T-cell (primary cell): ENCODE measurements around the gene CTR9. TPM values are rescaled to one million over a fixed set of nuclear protein-coding genes. Genes with fewer than 3 reads are reported as not detected.
A peak's percentile ranks its signal among the peaks of the same experiment; 100 is the strongest.

Experiments used
- ATAC-seq, 4 experiments: fragments of 200-7000 bp in 3 of 4; fragments of 150-1000 bp in 1 of 4; cut with Tn5 transposase; replicated peaks in 1 of 4; 1 replicate in 3 of 4; 2 replicates in 1 of 4; pipeline ENCODE4 v1.10.0; 2021; ENCODE audit warnings: moderate library complexity in 3 of 4, mild to moderate bottlenecking in 2 of 4, moderate number of reproducible peaks in 1 of 4
- CTCF ChIA-PET, 2 donors: fragments of 300-600 bp; sonication (Branson Sonifier 250); formaldehyde crosslinking; loops; one replicate each; lab custom pipeline; 2022; ENCODE audit warnings: antibody characterized with exemption in 2 of 2; lab: Charles Lee
- POLR2A ChIA-PET, 2 donors: fragments of 300-600 bp; sonication (Branson Sonifier 250); formaldehyde crosslinking; loops; one replicate each; lab custom pipeline; 2022; ENCODE audit warnings: antibody characterized with exemption in 2 of 2; lab: Charles Lee
- DNase-seq, 35 experiments: peaks; one replicate each; pipeline versions ENCODE4 v3.0.0 to v3.0.0-alpha.2; 2013 to 2023
- H3K27ac ChIP-seq: one replicate; pipeline ENCODE4 v1.5.1; 2013; ENCODE audit warnings: low read length
- H3K27me3 ChIP-seq, 2 experiments: replicated peaks in 1 of 2; 1 replicate in 1 of 2; 2 replicates in 1 of 2; pipeline versions ENCODE4 v1.6.1 to v1.7.0; 2013; ENCODE audit warnings: low read length in 1 of 2, mixed read lengths in 1 of 2; ENCODE audit not compliant: control insufficient read depth in 2 of 2, insufficient read depth in 2 of 2; ENCODE audit errors: extremely low read depth in 1 of 2
- H3K36me3 ChIP-seq, 2 donors: 1 replicate in 1 of 2; 2 replicates in 1 of 2; pipeline versions ENCODE4 v1.6.1 to v1.7.0; 2013; ENCODE audit warnings: low read length in 1 of 2; ENCODE audit not compliant: control insufficient read depth in 2 of 2, insufficient read depth in 1 of 2; ENCODE audit errors: extremely low read depth in 1 of 2
- H3K4me1 ChIP-seq, 2 experiments: 1 replicate in 1 of 2; 2 replicates in 1 of 2; pipeline versions ENCODE4 v1.6.1 to v1.7.0; 2013; ENCODE audit warnings: low read length in 2 of 2, mixed read lengths in 1 of 2; ENCODE audit not compliant: insufficient read depth in 2 of 2, control insufficient read depth in 1 of 2; ENCODE audit errors: extremely low read depth in 1 of 2
- H3K4me3 ChIP-seq, 2 donors: 1 replicate in 1 of 2; 2 replicates in 1 of 2; pipeline versions ENCODE4 v1.5.1 to v1.7.0; 2013; ENCODE audit warnings: mild to moderate bottlenecking in 2 of 2, low read length in 1 of 2, moderate library complexity in 1 of 2; ENCODE audit not compliant: control insufficient read depth in 1 of 2; ENCODE audit errors: extremely low read depth in 1 of 2
- H3K9me3 ChIP-seq: 2 replicates; pipeline ENCODE4 v1.7.0; 2013
- H3K27ac Mint-ChIP-seq, 2 donors: one replicate each; pipeline ENCODE4 v1.8.0; 2020 to 2021; ENCODE audit warnings: mild to moderate bottlenecking in 2 of 2, mixed read lengths in 2 of 2
- H3K27me3 Mint-ChIP-seq, 2 donors: one replicate each; pipeline ENCODE4 v1.8.0; 2021 to 2022; ENCODE audit warnings: mixed read lengths in 2 of 2
- H3K36me3 Mint-ChIP-seq: one replicate; pipeline ENCODE4 v1.8.0; 2021; ENCODE audit warnings: mixed read lengths
- H3K4me1 Mint-ChIP-seq, 3 donors: one replicate each; pipeline ENCODE4 v1.8.0; 2020 to 2022; ENCODE audit warnings: mixed read lengths in 3 of 3, mild to moderate bottlenecking in 1 of 3
- H3K4me3 Mint-ChIP-seq, 3 donors: one replicate each; pipeline ENCODE4 v1.8.0; 2020 to 2022; ENCODE audit warnings: mild to moderate bottlenecking in 3 of 3, mixed read lengths in 3 of 3, moderate library complexity in 3 of 3
- H3K9me3 Mint-ChIP-seq, 3 donors: one replicate each; pipeline ENCODE4 v1.8.0; 2020 to 2022; ENCODE audit warnings: mixed read lengths in 3 of 3
- WGBS: methylation state at CpG from one replicate; pipeline ENCODE4 v1.1.5; 2013; ENCODE audit warnings: missing lambda C conversion rate; ENCODE audit not compliant: insufficient coverage; 5-methylcytosine and 5-hydroxymethylcytosine counted together
- total RNA-seq, 35 experiments: library from RNA in 6 of 35; stranded (reverse) in 6 of 35; fragments of 120-200 nt in 1 of 35; gene quantifications; one replicate each; pipeline versions ENCODE4 v1.2.1 to v1.2.4 and lab custom pipeline; 2013 to 2026

CTR9 gene
- total RNA-seq, 5 donors from 2014 or later (not counting 1 experiment from before 2014, with no cell fraction given) = 26.4 to 45.6 (median 42.2) TPM

DNA sequence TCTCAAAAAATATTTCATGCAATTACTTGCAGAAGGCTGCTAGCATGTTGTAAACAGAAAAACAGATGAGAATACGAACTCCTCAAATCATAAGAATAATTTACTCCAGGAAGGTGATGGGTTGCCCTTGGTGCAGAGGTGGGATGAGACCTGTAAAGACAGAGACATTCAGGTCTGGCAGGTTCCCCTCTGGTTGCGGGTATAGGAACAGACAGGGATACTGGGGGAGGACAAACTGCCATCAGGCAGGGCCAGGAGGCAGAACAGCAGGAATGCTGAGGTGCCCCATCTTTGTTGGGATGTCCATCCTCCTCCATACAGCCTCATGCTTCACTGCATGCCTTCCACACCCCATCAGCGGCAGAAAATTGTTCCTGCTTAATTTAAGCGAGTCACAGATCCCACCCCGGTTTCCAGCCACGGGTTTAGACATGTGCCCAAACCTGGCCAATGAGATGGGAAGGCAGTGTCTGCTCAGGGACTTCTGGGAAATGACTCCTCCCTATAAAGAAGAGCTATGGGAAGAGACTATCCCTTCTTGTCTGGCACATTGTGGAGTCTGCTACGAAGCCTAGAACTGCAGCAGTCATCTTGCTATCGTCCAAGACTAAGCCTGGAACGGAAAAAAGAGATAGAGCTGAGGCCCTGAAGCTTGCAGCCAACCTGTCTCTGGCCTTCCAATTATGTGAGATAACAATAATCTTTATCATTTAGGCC is 34.3 kb upstream of the CTR9 start:
- no peak for DNase-seq
- Histone ChIP-seq H3K27me3 (peaks cover 0 to 11% of the 10 kb centered on the region in 2 experiments), H3K36me3 (no peaks in the 10 kb centered on the region), H3K27ac (no peak overlapping the region), H3K4me3 (no peak overlapping the region), H3K9me3 (no peaks in the 10 kb centered on the region), H3K4me1 (no peaks in the 10 kb centered on the region)
- peaks cover 14% of the 10 kb centered on the region in 2 donors for H3K27me3 Mint-ChIP-seq
- ChIA-PET CTCF (no interaction called here), POLR2A (no interaction called here)
- H3K4me3 Mint-ChIP-seq = no peak overlapping the region
- peaks cover 0 to 2% (median 0%) of the 10 kb centered on the region in 3 donors for H3K4me1 Mint-ChIP-seq
- WGBS = no CpG with 5 or more reads among the region's 9 CpGs
- no peak overlapping the region for H3K27ac Mint-ChIP-seq
- no peak for ATAC-seq
- no peaks in the 10 kb centered on the region for H3K36me3 Mint-ChIP-seq
- H3K9me3 Mint-ChIP-seq = no peaks in the 10 kb centered on the region

DNA sequence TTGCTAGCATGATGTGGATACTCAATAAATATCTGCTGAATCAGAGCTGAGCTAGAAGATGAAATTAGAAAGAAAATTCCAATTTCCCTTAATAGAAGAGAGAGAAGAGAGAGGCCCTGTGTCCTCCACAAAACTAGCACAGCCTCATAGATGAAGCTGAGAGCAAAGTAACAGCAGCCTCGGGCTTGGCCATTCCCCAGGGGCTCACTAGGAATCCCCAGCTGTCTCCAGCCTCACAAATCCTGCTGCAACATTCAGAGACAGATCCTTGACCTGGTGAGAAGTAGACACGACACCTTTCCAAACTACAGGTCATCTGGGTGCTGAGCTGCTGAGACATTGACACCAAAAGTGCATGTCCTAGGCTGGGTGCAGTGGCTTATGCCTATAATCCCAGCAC is 31.4 kb upstream of the CTR9 start:
- Mint-ChIP-seq H3K4me3 (no peak overlapping the region), H3K27me3 (peaks cover 14% of the 10 kb centered on the region in 2 donors), H3K36me3 (no peaks in the 10 kb centered on the region), H3K9me3 (no peaks in the 10 kb centered on the region), H3K4me1 (peaks cover 0 to 7% (median 2%) of the 10 kb centered on the region in 3 donors), H3K27ac (no peak overlapping the region)
- DNase-seq (no peak), ATAC-seq (no peak)
- Histone ChIP-seq H3K4me1 (no peaks in the 10 kb centered on the region), H3K27ac (no peak overlapping the region), H3K4me3 (no peak overlapping the region), H3K27me3 (peaks cover 0 to 11% of the 10 kb centered on the region in 2 experiments), H3K36me3 (no peaks in the 10 kb centered on the region), H3K9me3 (no peaks in the 10 kb centered on the region)
- POLR2A ChIA-PET = no interaction called here
- WGBS = 70% methylated on average over 1 of the region's 2 CpGs
- CTCF ChIA-PET = no interaction called here

DNA sequence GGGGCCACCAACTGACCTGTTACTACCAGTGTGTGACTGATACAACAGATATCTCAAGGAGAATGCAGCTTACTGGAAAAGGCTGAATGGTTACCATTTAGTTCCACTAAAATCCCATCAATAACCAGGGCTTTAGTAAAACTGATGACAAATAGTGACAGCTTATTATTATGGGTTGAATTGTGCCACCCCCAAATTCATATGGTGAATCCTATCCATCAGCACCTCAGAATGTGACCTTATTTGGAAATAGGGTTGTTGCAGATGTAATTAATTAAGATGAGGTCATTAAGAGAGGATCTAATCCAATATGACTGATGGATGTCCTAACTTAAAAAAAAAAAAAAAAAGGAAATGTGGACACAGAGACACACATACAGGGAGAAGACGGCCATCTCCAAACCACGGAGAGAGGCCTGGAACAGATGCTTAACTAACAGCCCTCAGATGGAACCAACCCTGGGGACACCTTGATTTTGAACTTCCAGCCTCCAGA is 30.1 kb upstream of the CTR9 start:
- Mint-ChIP-seq H3K27me3 (peaks cover 14% of the 10 kb centered on the region in 2 donors), H3K36me3 (no peaks in the 10 kb centered on the region), H3K4me1 (peaks cover 9 to 17% (median 14%) of the 10 kb centered on the region in 3 donors), H3K4me3 (no peak overlapping the region), H3K9me3 (peaks cover 0 to 5% (median 0%) of the 10 kb centered on the region in 3 donors), H3K27ac (no peak overlapping the region)
- Histone ChIP-seq H3K27me3 (peaks cover 0 to 6% of the 10 kb centered on the region in 2 experiments), H3K4me3 (no peak overlapping the region), H3K36me3 (no peaks in the 10 kb centered on the region), H3K27ac (no peak overlapping the region), H3K4me1 (peaks cover 0 to 6% of the 10 kb centered on the region in 2 experiments), H3K9me3 (no peaks in the 10 kb centered on the region)
- ATAC-seq = no peak
- no CpG with 5 or more reads among the region's 2 CpGs for WGBS
- POLR2A ChIA-PET = interaction anchor here in 1 of 2 donors (0.7 kb wide), 2 partner anchors 140 to 1712 kb away, joined by 3 to 4 read pairs; no protein-coding TSS in a partner anchor
- no peak for DNase-seq
- CTCF ChIA-PET = interaction anchor here in 1 of 2 donors (0.8 kb wide), 1 partner anchor 20 kb away, joined by 3 read pairs; no protein-coding TSS in a partner anchor

DNA sequence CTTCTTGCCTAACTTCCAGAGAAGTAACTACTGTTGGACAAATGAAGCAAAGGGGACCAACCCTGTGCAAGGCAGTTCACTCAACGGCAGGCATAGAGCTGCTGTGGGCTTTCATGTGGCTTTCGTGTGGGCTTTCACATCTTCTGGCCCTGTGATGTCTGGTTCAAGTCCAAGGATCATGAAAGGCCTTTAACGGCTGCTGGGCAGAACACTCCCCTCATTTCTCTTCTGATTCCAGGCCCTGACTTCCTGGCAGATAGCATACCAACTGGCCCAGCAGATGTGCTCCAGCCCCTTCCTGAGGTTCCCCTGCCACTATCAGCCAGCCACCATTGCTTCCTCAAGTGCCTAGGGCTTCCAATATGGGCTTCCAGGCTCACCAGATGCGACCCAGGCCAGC is 28.7 kb upstream of the CTR9 start:
- peaks cover 0 to 6% of the 10 kb centered on the region in 2 experiments for H3K27me3 ChIP-seq
- peaks cover 0 to 6% of the 10 kb centered on the region in 2 experiments for H3K4me1 ChIP-seq
- H3K27ac ChIP-seq = no peak overlapping the region
- no peak for ATAC-seq
- H3K36me3 ChIP-seq = no peaks in the 10 kb centered on the region
- Mint-ChIP-seq H3K27ac (no peak overlapping the region), H3K4me1 (peaks cover 13 to 24% (median 22%) of the 10 kb centered on the region in 3 donors), H3K27me3 (peaks cover 11 to 14% of the 10 kb centered on the region in 2 donors), H3K9me3 (peaks cover 0 to 5% (median 0%) of the 10 kb centered on the region in 3 donors), H3K4me3 (no peak overlapping the region), H3K36me3 (no peaks in the 10 kb centered on the region)
- no peak overlapping the region for H3K4me3 ChIP-seq
- H3K9me3 ChIP-seq = no peaks in the 10 kb centered on the region
- CTCF ChIA-PET = interaction anchor here in 1 of 2 donors (0.5 kb wide), 1 partner anchor 148 kb away, joined by 3 read pairs; no protein-coding TSS in a partner anchor
- WGBS = 19% methylated on average over 3 of the region's 4 CpGs
- no peak for DNase-seq
- POLR2A ChIA-PET = no interaction called here

DNA sequence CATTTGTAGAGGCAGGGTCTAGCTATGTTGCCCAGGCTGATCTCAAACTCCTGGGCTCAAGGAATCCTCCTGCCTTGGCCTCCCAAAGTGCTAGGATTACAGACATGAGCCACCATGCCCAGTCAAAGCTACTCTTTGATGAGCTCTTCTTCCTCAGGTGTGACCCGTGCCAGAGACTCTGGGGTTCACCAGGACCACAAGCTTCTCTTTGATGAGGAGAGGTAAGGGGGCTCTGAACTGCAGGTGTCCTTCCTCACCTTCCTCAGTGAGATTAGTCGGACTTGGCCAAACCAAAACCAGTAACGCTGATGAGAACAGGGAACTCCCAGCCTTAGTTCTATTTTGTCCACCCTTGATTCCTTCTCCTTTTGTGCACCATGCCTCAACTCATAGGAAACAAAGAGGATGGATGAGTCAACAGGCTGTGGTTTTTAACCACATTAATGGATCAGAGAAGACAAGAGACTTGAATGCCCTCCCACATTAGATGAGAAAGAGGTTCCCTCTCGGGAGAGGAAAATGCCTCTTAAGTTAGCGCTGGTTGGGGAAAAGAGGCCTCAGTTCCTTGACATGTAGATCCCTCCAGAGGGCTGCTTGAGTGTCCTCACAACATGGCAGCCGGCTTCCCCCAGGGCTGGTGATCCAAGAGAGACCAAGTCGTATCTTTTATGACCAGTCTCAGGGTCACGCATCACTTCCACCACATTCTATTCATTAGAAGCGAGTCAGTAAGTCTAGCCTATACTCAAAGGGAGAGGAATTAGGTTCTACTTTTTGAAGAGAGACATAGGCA is 25.7 kb upstream of the CTR9 start:
- H3K36me3 Mint-ChIP-seq = no peaks in the 10 kb centered on the region
- peak overlapping the region in 1 of 3 donors; percentile 27 for H3K4me3 Mint-ChIP-seq
- POLR2A ChIA-PET = interaction anchor here in 1 of 2 donors (0.5 kb wide), 1 partner anchor 209 kb away, joined by 4 read pairs; no protein-coding TSS in a partner anchor
- Histone ChIP-seq H3K27ac (no peak overlapping the region), H3K9me3 (no peaks in the 10 kb centered on the region), H3K36me3 (no peaks in the 10 kb centered on the region), H3K4me1 (peaks cover 0 to 6% of the 10 kb centered on the region in 2 experiments), H3K4me3 (no peak overlapping the region), H3K27me3 (peaks cover 0 to 15% of the 10 kb centered on the region in 2 experiments)
- peak overlapping the region in 1 of 2 donors; percentile 28 for H3K27ac Mint-ChIP-seq
- WGBS = no CpG with 5 or more reads among the region's 9 CpGs
- DNase-seq = peak in 2 of 35 experiments; percentile 3 to 27
- H3K27me3 Mint-ChIP-seq = peaks cover 4 to 11% of the 10 kb centered on the region in 2 donors
- peak; percentile 66 to 73 (median 68) for ATAC-seq
- H3K4me1 Mint-ChIP-seq = peaks cover 13 to 29% (median 24%) of the 10 kb centered on the region in 3 donors
- CTCF ChIA-PET = interaction anchor here in 1 of 2 donors (1.0 kb wide), 1 partner anchor 45 kb away, joined by 4 read pairs; no protein-coding TSS in a partner anchor
- peaks cover 0 to 5% (median 0%) of the 10 kb centered on the region in 3 donors for H3K9me3 Mint-ChIP-seq

DNA sequence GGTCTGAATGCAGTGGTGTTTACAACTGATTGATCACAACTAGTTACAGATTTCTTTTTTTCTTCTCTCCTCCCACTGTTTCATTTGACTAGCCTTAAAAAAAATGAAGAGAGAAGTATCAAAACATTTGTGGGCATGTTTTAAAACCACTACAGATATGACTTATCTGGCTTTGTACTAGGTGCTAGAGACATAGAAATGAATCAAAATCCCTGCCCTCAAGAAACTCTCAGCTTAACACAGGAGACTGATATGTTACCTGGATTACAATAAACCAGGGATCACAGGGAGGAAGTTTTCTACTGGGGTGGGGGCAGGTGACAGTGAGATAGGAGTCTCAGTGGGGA is 25.2 kb upstream of the CTR9 start:
- H3K27ac ChIP-seq = no peak overlapping the region
- H3K27ac Mint-ChIP-seq = no peak overlapping the region
- ChIA-PET CTCF (no interaction called here), POLR2A (no interaction called here)
- peaks cover 0 to 6% of the 10 kb centered on the region in 2 experiments for H3K4me1 ChIP-seq
- H3K4me3 Mint-ChIP-seq = peak overlapping the region in 1 of 3 donors; percentile 27
- peak in 3 of 4 experiments; percentile 5 to 28 (median 18) for ATAC-seq
- peaks cover 13 to 29% (median 24%) of the 10 kb centered on the region in 3 donors for H3K4me1 Mint-ChIP-seq
- H3K4me3 ChIP-seq = no peak overlapping the region
- H3K36me3 Mint-ChIP-seq = no peaks in the 10 kb centered on the region
- no peak for DNase-seq
- H3K27me3 Mint-ChIP-seq = peaks cover 5 to 11% of the 10 kb centered on the region in 2 donors
- H3K27me3 ChIP-seq = peaks cover 0 to 15% of the 10 kb centered on the region in 2 experiments
- no peaks in the 10 kb centered on the region for H3K9me3 ChIP-seq
- no peaks in the 10 kb centered on the region for H3K36me3 ChIP-seq
- H3K9me3 Mint-ChIP-seq = peaks cover 0 to 5% (median 0%) of the 10 kb centered on the region in 3 donors
